ENCODE measurements around the gene OR52K1.

- TF ChIP-seq CTCF (IDR thresholded peaks at IDR 0.05) (no peak), ZFX (IDR thresholded peaks at IDR 0.05; ENCODE audit: borderline replicate concordance) (no peak)
These were observed 40.3 kb downstream of the OR52K1 start for GRCh38 chr11:4522752-4523151.
